GM23338 (cell line): ENCODE data around the gene HAGH. TPM values are rescaled to one million over a fixed set of nuclear protein-coding genes. Genes with fewer than 3 reads are reported as not detected.

Source experiments
- ATAC-seq: fragments of 200-7000 bp; cut with Tn5 transposase; 3 replicates; pipeline ENCODE4 v1.9.1; 2020
- DNase-seq: peaks from one replicate; pipeline ENCODE4 v3.0.0-alpha.2; 2015; ENCODE audit warnings: low spot score
- H2AFZ ChIP-seq: fragments of 200-600 bp; sonication (generic); 2 replicates; pipeline ENCODE4 v1.8.0; 2016; ENCODE audit warnings: antibody characterized with exemption, mild to moderate bottlenecking, moderate library complexity
- H3F3A ChIP-seq: fragments of 200-600 bp; sonication (generic); replicated peaks from 2 replicates; pipeline ENCODE4 v1.8.0; 2017; ENCODE audit warnings: antibody characterized with exemption, mixed run types, low read depth
- H3K27ac ChIP-seq: fragments of 200-600 bp; sonication (generic); 2 replicates; pipeline ENCODE4 v1.6.1; 2016; ENCODE audit warnings: low read depth
- H3K27me3 ChIP-seq: fragments of 200-600 bp; sonication (generic); 2 replicates; pipeline ENCODE4 v1.8.0; 2016; ENCODE audit warnings: mild to moderate bottlenecking, mixed run types, moderate library complexity; ENCODE audit not compliant: insufficient read depth
- H3K36me3 ChIP-seq: fragments of 200-600 bp; sonication (generic); 2 replicates; pipeline ENCODE4 v1.8.0; 2016; ENCODE audit warnings: mild to moderate bottlenecking; ENCODE audit not compliant: insufficient read depth
- H3K4me1 ChIP-seq: fragments of 200-600 bp; sonication (generic); 2 replicates; pipeline ENCODE4 v1.8.0; 2016; ENCODE audit warnings: mild to moderate bottlenecking, moderate library complexity; ENCODE audit not compliant: insufficient read depth
- H3K4me2 ChIP-seq: fragments of 200-600 bp; sonication (generic); 2 replicates; pipeline ENCODE4 v1.7.1; 2017; ENCODE audit warnings: mixed run types
- H3K4me3 ChIP-seq: fragments of 200-600 bp; sonication (generic); 2 replicates; pipeline ENCODE4 v1.6.1; 2016; ENCODE audit warnings: mixed run types
- H3K79me2 ChIP-seq: fragments of 200-600 bp; sonication (generic); replicated peaks from 2 replicates; pipeline ENCODE4 v1.8.0; 2017; ENCODE audit warnings: mild to moderate bottlenecking; ENCODE audit not compliant: insufficient read depth
- H3K9me2 ChIP-seq: fragments of 200-600 bp; sonication (generic); 2 replicates; pipeline ENCODE4 v1.8.0; 2017; ENCODE audit not compliant: insufficient read depth
- H4K20me1 ChIP-seq: fragments of 200-600 bp; sonication (generic); replicated peaks from 2 replicates; pipeline ENCODE4 v1.8.0; 2017; ENCODE audit warnings: mild to moderate bottlenecking; ENCODE audit not compliant: insufficient read depth
- H3K27ac Mint-ChIP-seq: 2 replicates; pipeline ENCODE4 v1.8.0; 2020; ENCODE audit warnings: inconsistent platforms, mild to moderate bottlenecking, moderate library complexity, mixed read lengths
- H3K27me3 Mint-ChIP-seq: 3 replicates; pipeline ENCODE4 v1.8.0; 2022; ENCODE audit warnings: low read depth, mild to moderate bottlenecking, moderate library complexity, mixed read lengths, inconsistent platforms; ENCODE audit not compliant: insufficient read depth, poor library complexity
- H3K36me3 Mint-ChIP-seq: 3 replicates; pipeline ENCODE4 v1.8.0; 2021; ENCODE audit warnings: low read depth, mild to moderate bottlenecking, inconsistent platforms, moderate library complexity, mixed read lengths
- H3K4me1 Mint-ChIP-seq: 3 replicates; pipeline ENCODE4 v1.8.0; 2020; ENCODE audit warnings: mild to moderate bottlenecking, inconsistent platforms, mixed read lengths
- H3K4me3 Mint-ChIP-seq: 3 replicates; pipeline ENCODE4 v1.8.0; 2021; ENCODE audit warnings: moderate library complexity, mild to moderate bottlenecking, inconsistent platforms, mixed read lengths
- H3K9me3 Mint-ChIP-seq: 3 replicates; pipeline ENCODE4 v1.8.0; 2020; ENCODE audit warnings: moderate library complexity, mild to moderate bottlenecking, inconsistent platforms, mixed read lengths
- CREB1 ChIP-seq: fragments of 250-450 bp; sonication (Bioruptor Pico); IDR thresholded peaks from 2 replicates; pipeline ENCODE4 v1.5.0; 2020; ENCODE audit warnings: low read depth, mild to moderate bottlenecking, moderate library complexity
- EZH2 ChIP-seq: fragments of 200-600 bp; sonication (generic); IDR thresholded peaks from one replicate; pipeline ENCODE4 v1.8.0; 2017; ENCODE audit warnings: antibody characterized with exemption, mild to moderate bottlenecking, low read depth; ENCODE audit not compliant: unreplicated experiment
- EZH2phosphoT487 ChIP-seq: fragments of 200-600 bp; sonication (generic); IDR thresholded peaks from one replicate; pipeline ENCODE4 v1.8.1; 2018; ENCODE audit warnings: antibody characterized with exemption; ENCODE audit not compliant: unreplicated experiment
- JUNB ChIP-seq: IDR thresholded peaks from one replicate; pipeline ENCODE4 v1.6.1; 2016; ENCODE audit warnings: antibody characterized with exemption; ENCODE audit not compliant: unreplicated experiment
- NANOG ChIP-seq: IDR thresholded peaks from 2 replicates; pipeline ENCODE4 v1.6.1; 2016; ENCODE audit warnings: antibody characterized with exemption, borderline replicate concordance
- POLR2AphosphoS5 ChIP-seq: IDR thresholded peaks from 2 replicates; pipeline ENCODE4 v1.6.1; 2016; ENCODE audit warnings: antibody characterized with exemption, low read depth
- STAT1 ChIP-seq: IDR thresholded peaks from one replicate; pipeline ENCODE4 v1.6.1; 2016; ENCODE audit warnings: antibody characterized with exemption; ENCODE audit not compliant: unreplicated experiment
- ZNF114 ChIP-seq: fragments of 250-450 bp; sonication (Bioruptor Pico); IDR thresholded peaks from 2 replicates; pipeline ENCODE4 v1.5.0; 2020; ENCODE audit warnings: mild to moderate bottlenecking, moderate library complexity
- ZNF331 ChIP-seq: fragments of 250-450 bp; sonication (Bioruptor Pico); IDR thresholded peaks from 2 replicates; pipeline ENCODE4 v1.5.0; 2020; ENCODE audit warnings: low read depth, mild to moderate bottlenecking, moderate library complexity
- polyA plus RNA-seq: library from polyadenylated mRNA; unstranded; fragments of >200 nt; fragmentation: Nextera tagmentation; extraction: Ambion mirVana; gene quantifications from 2 replicates; pipeline ENCODE4 v1.2.1, GENCODE V29; 2016
- total RNA-seq: library from RNA; depleted of rRNA; stranded (reverse); fragments of >200 nt; shearing (Covaris generic); gene quantifications from 2 replicates; pipeline ENCODE4 v1.2.3, GENCODE V29; 2014
- TF ChIP-seq, protein P1 (sequence below): fragments of 250-450 bp; sonication (Bioruptor Pico); IDR thresholded peaks from 2 replicates; pipeline ENCODE4 v1.5.0; 2020; ENCODE audit warnings: mild to moderate bottlenecking, moderate library complexity
- TF ChIP-seq, protein P2 (sequence below), 2 experiments: fragments of 200-600 bp in 1 of 2; sonication (generic) in 1 of 2; conservative IDR thresholded peaks; 2 replicates each; pipeline versions ENCODE4 v1.5.1 to v1.6.1; 2016 to 2017; ENCODE audit warnings: antibody characterized with exemption in 2 of 2, low read depth in 2 of 2, mild to moderate bottlenecking in 2 of 2, moderate library complexity in 1 of 2
- TF ChIP-seq, protein P3 (sequence below): IDR thresholded peaks from 2 replicates; pipeline ENCODE4 v1.6.1; 2016; ENCODE audit warnings: antibody characterized with exemption
- TF ChIP-seq, protein P4 (sequence below): IDR thresholded peaks from one replicate; pipeline ENCODE4 v1.6.1; 2018; ENCODE audit warnings: antibody characterized with exemption; ENCODE audit not compliant: unreplicated experiment

Gene HAGH
- total and polyA plus RNA-seq, 2 experiments from 2014 or later = 24.7 to 28.9 TPM

DNA sequence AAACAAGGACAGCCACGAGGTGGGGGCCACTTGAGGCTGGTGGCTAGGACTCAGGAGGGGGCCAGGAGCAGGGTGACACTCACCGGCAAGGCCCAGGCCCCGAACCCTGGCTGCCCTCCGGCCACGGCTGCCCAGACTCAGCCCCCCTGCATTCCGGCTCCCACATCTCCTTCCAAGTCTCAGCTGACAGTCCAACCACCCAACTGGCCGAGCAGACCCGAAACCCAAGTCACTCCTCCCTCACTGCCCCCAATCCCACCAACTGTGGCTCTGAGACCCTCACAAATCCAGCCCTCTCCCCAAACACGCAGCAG lies 9.4 kb downstream of the HAGH start:
- H3K9me3 Mint-ChIP-seq = no peaks in the 10 kb centered on the region
- no peak overlapping the region for H3K27ac Mint-ChIP-seq
- peaks cover 6% of the 10 kb centered on the region; the same call in 2 of the 3 replicates for H3K36me3 Mint-ChIP-seq
- no peaks in the 10 kb centered on the region for H3K4me1 ChIP-seq
- no peaks in the 10 kb centered on the region for H3K27me3 ChIP-seq
- no peaks in the 10 kb centered on the region for H3K4me1 Mint-ChIP-seq
- no peak overlapping the region for H3K4me2 ChIP-seq
- no peaks in the 10 kb centered on the region for H3K9me2 ChIP-seq
- H2AFZ ChIP-seq = no peak overlapping the region
- H3K4me3 ChIP-seq = no peak overlapping the region
- TF ChIP-seq JUNB (no peak), NANOG (no peak), STAT1 (no peak), ZNF114 (CRISPR knock-in tag) (no peak), CREB1 (CRISPR knock-in tag) (no peak), EZH2 (no peak), EZH2phosphoT487 (no peak), ZNF331 (CRISPR knock-in tag) (no peak), POLR2AphosphoS5 (no peak)
- TF ChIP-seq, protein P1, sequence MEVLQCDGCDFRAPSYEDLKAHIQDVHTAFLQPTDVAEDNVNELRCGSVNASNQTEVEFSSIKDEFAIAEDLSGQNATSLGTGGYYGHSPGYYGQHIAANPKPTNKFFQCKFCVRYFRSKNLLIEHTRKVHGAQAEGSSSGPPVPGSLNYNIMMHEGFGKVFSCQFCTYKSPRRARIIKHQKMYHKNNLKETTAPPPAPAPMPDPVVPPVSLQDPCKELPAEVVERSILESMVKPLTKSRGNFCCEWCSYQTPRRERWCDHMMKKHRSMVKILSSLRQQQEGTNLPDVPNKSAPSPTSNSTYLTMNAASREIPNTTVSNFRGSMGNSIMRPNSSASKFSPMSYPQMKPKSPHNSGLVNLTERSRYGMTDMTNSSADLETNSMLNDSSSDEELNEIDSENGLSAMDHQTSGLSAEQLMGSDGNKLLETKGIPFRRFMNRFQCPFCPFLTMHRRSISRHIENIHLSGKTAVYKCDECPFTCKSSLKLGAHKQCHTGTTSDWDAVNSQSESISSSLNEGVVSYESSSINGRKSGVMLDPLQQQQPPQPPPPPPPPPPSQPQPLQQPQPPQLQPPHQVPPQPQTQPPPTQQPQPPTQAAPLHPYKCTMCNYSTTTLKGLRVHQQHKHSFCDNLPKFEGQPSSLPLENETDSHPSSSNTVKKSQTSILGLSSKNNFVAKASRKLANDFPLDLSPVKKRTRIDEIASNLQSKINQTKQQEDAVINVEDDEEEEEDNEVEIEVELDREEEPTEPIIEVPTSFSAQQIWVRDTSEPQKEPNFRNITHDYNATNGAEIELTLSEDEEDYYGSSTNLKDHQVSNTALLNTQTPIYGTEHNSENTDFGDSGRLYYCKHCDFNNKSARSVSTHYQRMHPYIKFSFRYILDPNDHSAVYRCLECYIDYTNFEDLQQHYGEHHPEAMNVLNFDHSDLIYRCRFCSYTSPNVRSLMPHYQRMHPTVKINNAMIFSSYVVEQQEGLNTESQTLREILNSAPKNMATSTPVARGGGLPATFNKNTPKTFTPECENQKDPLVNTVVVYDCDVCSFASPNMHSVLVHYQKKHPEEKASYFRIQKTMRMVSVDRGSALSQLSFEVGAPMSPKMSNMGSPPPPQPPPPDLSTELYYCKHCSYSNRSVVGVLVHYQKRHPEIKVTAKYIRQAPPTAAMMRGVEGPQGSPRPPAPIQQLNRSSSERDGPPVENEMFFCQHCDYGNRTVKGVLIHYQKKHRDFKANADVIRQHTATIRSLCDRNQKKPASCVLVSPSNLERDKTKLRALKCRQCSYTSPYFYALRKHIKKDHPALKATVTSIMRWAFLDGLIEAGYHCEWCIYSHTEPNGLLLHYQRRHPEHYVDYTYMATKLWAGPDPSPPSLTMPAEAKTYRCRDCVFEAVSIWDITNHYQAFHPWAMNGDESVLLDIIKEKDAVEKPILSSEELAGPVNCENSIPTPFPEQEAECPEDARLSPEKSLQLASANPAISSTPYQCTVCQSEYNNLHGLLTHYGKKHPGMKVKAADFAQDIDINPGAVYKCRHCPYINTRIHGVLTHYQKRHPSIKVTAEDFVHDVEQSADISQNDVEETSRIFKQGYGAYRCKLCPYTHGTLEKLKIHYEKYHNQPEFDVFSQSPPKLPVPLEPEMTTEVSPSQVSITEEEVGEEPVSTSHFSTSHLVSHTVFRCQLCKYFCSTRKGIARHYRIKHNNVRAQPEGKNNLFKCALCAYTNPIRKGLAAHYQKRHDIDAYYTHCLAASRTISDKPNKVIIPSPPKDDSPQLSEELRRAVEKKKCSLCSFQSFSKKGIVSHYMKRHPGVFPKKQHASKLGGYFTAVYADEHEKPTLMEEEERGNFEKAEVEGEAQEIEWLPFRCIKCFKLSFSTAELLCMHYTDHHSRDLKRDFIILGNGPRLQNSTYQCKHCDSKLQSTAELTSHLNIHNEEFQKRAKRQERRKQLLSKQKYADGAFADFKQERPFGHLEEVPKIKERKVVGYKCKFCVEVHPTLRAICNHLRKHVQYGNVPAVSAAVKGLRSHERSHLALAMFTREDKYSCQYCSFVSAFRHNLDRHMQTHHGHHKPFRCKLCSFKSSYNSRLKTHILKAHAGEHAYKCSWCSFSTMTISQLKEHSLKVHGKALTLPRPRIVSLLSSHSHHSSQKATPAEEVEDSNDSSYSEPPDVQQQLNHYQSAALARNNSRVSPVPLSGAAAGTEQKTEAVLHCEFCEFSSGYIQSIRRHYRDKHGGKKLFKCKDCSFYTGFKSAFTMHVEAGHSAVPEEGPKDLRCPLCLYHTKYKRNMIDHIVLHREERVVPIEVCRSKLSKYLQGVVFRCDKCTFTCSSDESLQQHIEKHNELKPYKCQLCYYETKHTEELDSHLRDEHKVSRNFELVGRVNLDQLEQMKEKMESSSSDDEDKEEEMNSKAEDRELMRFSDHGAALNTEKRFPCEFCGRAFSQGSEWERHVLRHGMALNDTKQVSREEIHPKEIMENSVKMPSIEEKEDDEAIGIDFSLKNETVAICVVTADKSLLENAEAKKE (CRISPR knock-in tag) = no peak
- TF ChIP-seq, protein P2, sequence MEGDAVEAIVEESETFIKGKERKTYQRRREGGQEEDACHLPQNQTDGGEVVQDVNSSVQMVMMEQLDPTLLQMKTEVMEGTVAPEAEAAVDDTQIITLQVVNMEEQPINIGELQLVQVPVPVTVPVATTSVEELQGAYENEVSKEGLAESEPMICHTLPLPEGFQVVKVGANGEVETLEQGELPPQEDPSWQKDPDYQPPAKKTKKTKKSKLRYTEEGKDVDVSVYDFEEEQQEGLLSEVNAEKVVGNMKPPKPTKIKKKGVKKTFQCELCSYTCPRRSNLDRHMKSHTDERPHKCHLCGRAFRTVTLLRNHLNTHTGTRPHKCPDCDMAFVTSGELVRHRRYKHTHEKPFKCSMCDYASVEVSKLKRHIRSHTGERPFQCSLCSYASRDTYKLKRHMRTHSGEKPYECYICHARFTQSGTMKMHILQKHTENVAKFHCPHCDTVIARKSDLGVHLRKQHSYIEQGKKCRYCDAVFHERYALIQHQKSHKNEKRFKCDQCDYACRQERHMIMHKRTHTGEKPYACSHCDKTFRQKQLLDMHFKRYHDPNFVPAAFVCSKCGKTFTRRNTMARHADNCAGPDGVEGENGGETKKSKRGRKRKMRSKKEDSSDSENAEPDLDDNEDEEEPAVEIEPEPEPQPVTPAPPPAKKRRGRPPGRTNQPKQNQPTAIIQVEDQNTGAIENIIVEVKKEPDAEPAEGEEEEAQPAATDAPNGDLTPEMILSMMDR (conservative IDR thresholded peaks at IDR 0.05; ENCODE audit: low read depth in 2 of 2) = no peak
- TF ChIP-seq, protein P3, sequence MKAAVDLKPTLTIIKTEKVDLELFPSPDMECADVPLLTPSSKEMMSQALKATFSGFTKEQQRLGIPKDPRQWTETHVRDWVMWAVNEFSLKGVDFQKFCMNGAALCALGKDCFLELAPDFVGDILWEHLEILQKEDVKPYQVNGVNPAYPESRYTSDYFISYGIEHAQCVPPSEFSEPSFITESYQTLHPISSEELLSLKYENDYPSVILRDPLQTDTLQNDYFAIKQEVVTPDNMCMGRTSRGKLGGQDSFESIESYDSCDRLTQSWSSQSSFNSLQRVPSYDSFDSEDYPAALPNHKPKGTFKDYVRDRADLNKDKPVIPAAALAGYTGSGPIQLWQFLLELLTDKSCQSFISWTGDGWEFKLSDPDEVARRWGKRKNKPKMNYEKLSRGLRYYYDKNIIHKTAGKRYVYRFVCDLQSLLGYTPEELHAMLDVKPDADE = no peak
- TF ChIP-seq, protein P4, sequence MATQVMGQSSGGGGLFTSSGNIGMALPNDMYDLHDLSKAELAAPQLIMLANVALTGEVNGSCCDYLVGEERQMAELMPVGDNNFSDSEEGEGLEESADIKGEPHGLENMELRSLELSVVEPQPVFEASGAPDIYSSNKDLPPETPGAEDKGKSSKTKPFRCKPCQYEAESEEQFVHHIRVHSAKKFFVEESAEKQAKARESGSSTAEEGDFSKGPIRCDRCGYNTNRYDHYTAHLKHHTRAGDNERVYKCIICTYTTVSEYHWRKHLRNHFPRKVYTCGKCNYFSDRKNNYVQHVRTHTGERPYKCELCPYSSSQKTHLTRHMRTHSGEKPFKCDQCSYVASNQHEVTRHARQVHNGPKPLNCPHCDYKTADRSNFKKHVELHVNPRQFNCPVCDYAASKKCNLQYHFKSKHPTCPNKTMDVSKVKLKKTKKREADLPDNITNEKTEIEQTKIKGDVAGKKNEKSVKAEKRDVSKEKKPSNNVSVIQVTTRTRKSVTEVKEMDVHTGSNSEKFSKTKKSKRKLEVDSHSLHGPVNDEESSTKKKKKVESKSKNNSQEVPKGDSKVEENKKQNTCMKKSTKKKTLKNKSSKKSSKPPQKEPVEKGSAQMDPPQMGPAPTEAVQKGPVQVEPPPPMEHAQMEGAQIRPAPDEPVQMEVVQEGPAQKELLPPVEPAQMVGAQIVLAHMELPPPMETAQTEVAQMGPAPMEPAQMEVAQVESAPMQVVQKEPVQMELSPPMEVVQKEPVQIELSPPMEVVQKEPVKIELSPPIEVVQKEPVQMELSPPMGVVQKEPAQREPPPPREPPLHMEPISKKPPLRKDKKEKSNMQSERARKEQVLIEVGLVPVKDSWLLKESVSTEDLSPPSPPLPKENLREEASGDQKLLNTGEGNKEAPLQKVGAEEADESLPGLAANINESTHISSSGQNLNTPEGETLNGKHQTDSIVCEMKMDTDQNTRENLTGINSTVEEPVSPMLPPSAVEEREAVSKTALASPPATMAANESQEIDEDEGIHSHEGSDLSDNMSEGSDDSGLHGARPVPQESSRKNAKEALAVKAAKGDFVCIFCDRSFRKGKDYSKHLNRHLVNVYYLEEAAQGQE = no peak
- H3K79me2 ChIP-seq = no peaks in the 10 kb centered on the region; the same call in 1 of the 2 replicates
- peaks cover 4% of the 10 kb centered on the region for H3K27me3 Mint-ChIP-seq
- DNase-seq (no peak), ATAC-seq (no peak)
- no peaks in the 10 kb centered on the region; the same call in 1 of the 2 replicates for H3F3A ChIP-seq
- no peak overlapping the region for H3K27ac ChIP-seq
- H4K20me1 ChIP-seq = no peaks in the 10 kb centered on the region; the same call in 1 of the 2 replicates
- H3K36me3 ChIP-seq = no peaks in the 10 kb centered on the region
- H3K4me3 Mint-ChIP-seq = no peak overlapping the region
